Stimulated activated naive CD8-positive, alpha-beta T cell treated with anti-CD3 and anti-CD28 coated beads, Interleukin-15, Interleukin-2, amounts not matched to agents 100 U/mL and 50 U/mL, for 24 hours (primary cell): ENCODE data around the gene FBXW8.

Source experiments
- ATAC-seq: fragments of 150-1000 bp; cut with Tn5 transposase; one replicate; pipeline ENCODE4 v1.10.0; 2021
- DNase-seq: peaks from one replicate; pipeline ENCODE4 v3.0.0; 2021

The FBXW8 gene

GRCh38 chr12:116887244-116887643, 23.5 kb upstream of the FBXW8 start:
- no peak for ATAC-seq

GRCh38 chr12:116887897-116888296, 22.9 kb upstream of the FBXW8 start:
- ATAC-seq (no peak), DNase-seq (no peak)

More at GRCh38 chr12:116887244-116887643, 23.5 kb upstream of the FBXW8 start:
- DNase-seq = no peak

GRCh38 chr12:116890330-116890729, 20.4 kb upstream of the FBXW8 start:
- DNase-seq (no peak), ATAC-seq (no peak)

- ATAC-seq (no peak), DNase-seq (no peak)
Measured at GRCh38 chr12:116891019-116891418, 19.7 kb upstream of the FBXW8 start.

GRCh38 chr12:116892349-116893140, 18.2 kb upstream of the FBXW8 start:
- DNase-seq (no peak), ATAC-seq (no peak)

GRCh38 chr12:116894913-116895312, 15.8 kb upstream of the FBXW8 start:
- ATAC-seq = no peak
- DNase-seq = no peak

- DNase-seq (no peak), ATAC-seq (no peak)
Measured at GRCh38 chr12:116896411-116896924, 14.3 kb upstream of the FBXW8 start.

- ATAC-seq = no peak
Measured at GRCh38 chr12:116897476-116897875, 13.3 kb upstream of the FBXW8 start.

GRCh38 chr12:116898669-116899068, 12.1 kb upstream of the FBXW8 start:
- DNase-seq = no peak
- peak; percentile 14 for ATAC-seq

More at GRCh38 chr12:116897476-116897875, 13.3 kb upstream of the FBXW8 start:
- no peak for DNase-seq

- DNase-seq (no peak), ATAC-seq (no peak)
Measured at GRCh38 chr12:116901612-116902011, 9.1 kb upstream of the FBXW8 start.

GRCh38 chr12:116903818-116904217, 6.9 kb upstream of the FBXW8 start:
- ATAC-seq (no peak), DNase-seq (no peak)

GRCh38 chr12:116906285-116906684, 4.5 kb upstream of the FBXW8 start:
- no peak for ATAC-seq
- DNase-seq = no peak

GRCh38 chr12:116910280-116910644, 488 bp upstream of the FBXW8 start:
- DNase-seq = no peak
- no peak for ATAC-seq

GRCh38 chr12:116915326-116915725, 4.6 kb downstream of the FBXW8 start:
- ATAC-seq (no peak), DNase-seq (no peak)

GRCh38 chr12:116916122-116916521, 5.4 kb downstream of the FBXW8 start:
- no peak for DNase-seq

GRCh38 chr12:116916714-116917114, 6.0 kb downstream of the FBXW8 start:
- ATAC-seq (peak; percentile 94), DNase-seq (peak; percentile 61)

More at GRCh38 chr12:116916122-116916521, 5.4 kb downstream of the FBXW8 start:
- no peak for ATAC-seq

- DNase-seq = no peak
- ATAC-seq = no peak
Measured at GRCh38 chr12:116918464-116918863, 7.7 kb downstream of the FBXW8 start.

- no peak for ATAC-seq
- DNase-seq = no peak
Measured at GRCh38 chr12:116919247-116919661, 8.5 kb downstream of the FBXW8 start.

- DNase-seq (no peak), ATAC-seq (no peak)
Measured at GRCh38 chr12:116919706-116920485, 9.1 kb downstream of the FBXW8 start.

- ATAC-seq (no peak), DNase-seq (no peak)
Measured at GRCh38 chr12:116920939-116921338, 10.2 kb downstream of the FBXW8 start.

- ATAC-seq = peak; percentile 60
- no peak for DNase-seq
Measured at GRCh38 chr12:116922194-116922897, 11.6 kb downstream of the FBXW8 start.
